Stimulated activated CD4-positive, alpha-beta T cell treated with anti-CD3 and anti-CD28 coated beads, Interleukin-1b, Interleukin-23, amount 100 ng/mL, for 48 hours (primary cell): ENCODE data around the gene NFKB1.
"Not testable (repeated sequence)": the region's sequence is repeated elsewhere in the genome, so short reads cannot be mapped to it uniquely, and the experiment has no call there.

ENCODE experiments used
- DNase-seq: peaks from one replicate; pipeline ENCODE4 v3.0.0-alpha.2; 2020

Gene NFKB1

GRCh38 chr4:102570211-102570610 is 69.1 kb downstream of the NFKB1 start:
- not testable (repeated sequence) for DNase-seq

GRCh38 chr4:102572452-102572851 is 71.3 kb downstream of the NFKB1 start:
- no peak for DNase-seq

DNA sequence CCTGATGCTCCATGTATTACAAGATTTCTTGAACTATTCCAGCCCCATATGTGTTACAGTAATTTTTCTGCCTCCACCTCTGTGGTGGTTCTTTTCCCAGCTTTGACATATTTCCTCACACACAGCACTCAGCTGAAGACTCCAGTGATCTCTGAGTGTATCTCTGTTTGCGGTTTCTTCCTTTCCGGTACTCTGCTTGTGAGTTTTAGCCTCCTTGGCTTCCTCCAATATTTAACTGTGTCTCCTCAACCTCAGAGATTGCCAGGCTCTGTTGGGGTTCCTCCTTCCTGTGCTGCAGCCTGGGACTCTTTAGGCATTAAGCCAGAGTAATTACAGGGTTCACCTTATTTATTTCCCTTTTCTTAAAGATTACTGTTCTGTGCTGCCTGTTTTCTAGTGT is 73.2 kb downstream of the NFKB1 start:
- no peak for DNase-seq

GRCh38 chr4:102575369-102576129 is 74.4 kb downstream of the NFKB1 start:
- DNase-seq = no peak

GRCh38 chr4:102578270-102578669 is 77.1 kb downstream of the NFKB1 start:
- no peak for DNase-seq

- no peak for DNase-seq
Observed at GRCh38 chr4:102578819-102579218, 77.7 kb downstream of the NFKB1 start.

DNA sequence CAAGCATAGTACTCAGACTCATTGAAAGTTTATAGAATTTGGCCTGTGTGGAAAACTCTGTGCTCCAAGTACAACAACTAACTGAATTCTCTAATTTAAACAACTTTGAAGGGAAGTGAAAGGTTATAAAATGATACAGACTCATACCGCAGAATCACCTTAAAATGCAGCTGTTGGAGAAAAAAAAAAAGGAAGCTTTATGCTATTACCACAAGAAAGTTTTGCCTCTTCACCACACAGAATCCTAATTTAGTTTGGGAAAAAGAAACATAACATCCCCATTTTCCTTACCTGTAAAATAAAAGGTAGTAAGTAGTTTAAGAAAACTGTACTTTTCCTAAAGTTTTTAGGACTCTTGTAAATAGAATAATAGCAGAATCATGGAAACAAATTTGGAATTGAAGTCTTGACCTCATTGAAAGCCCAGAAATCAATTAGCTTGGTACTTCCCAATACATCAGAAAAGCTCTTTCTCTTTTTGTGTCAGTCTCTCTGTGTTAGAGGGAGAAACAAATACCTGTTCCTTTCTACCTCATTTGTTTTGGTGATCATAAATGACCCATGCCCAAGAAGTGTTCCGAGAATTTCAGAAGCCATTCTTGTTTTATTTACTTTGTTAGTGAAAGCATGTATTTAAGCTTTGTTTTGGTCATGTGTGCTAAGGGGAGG is 78.8 kb downstream of the NFKB1 start:
- DNase-seq = no peak

- DNase-seq = peak; percentile 12
Observed at GRCh38 chr4:102580463-102580842, 79.3 kb downstream of the NFKB1 start.

GRCh38 chr4:102584091-102584490 is 82.9 kb downstream of the NFKB1 start:
- DNase-seq = no peak

GRCh38 chr4:102585329-102585728 is 84.2 kb downstream of the NFKB1 start:
- DNase-seq = peak; percentile 44

GRCh38 chr4:102586002-102586643 is 85.0 kb downstream of the NFKB1 start:
- DNase-seq = no peak

DNA sequence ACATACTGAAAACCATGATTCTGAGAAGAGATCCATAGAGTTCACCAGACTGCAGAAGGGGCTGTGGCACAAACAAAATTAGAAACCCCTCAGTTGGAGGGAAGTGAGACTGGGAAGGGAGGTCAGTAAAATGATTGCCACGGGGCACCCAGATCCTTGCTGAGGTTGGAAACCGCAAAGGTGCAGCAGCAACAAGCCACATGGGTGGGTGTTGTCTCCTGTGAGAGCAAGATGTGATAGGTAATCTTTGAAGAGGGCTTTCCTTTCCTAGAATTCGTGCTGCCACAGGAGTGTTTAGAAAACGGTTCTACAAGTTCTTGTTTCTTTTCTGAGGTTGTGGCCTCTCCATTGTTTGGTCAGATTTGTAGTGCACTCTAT is 85.5 kb downstream of the NFKB1 start:
- DNase-seq = peak; percentile 32

- no peak for DNase-seq
Observed at GRCh38 chr4:102589743-102590142, 88.6 kb downstream of the NFKB1 start.

DNA sequence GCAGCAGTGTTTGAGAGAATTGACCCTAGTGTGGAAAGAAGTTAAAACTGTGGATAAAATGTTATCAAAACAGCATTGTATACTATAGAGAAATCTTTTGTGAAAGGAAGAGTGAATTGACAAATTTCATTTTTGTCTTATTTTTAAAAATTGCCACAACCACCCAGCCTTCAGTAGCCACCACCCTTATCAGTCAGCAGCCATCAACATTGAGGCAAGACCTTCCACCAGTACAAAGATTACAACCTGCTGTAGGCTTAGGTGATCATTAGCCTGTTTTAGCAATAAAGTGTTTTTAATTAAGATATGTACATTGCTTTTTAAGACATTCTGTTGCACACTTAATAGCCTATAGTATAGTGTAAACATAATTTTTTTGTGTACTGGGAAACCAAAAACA is 91.1 kb downstream of the NFKB1 start:
- no peak for DNase-seq

GRCh38 chr4:102593147-102593546 is 92.0 kb downstream of the NFKB1 start:
- DNase-seq = no peak

DNA sequence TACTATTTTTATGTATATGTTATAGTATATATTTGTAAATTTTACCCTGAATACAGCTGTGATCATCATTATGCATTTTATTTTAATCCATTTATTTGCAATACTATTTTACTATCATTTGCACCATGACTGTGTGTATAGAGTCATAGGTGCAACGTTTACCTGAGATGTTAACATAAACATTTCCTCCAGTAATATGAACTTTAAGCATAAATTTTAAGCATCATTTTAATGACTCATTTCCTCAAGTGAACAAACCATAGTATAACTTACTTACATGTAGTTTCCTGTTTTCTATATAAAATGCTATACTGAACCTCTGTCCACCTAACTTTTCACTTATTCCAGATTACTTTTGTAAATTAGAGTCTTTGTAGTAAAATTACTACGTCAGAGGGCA is 92.8 kb downstream of the NFKB1 start:
- DNase-seq = no peak

GRCh38 chr4:102596532-102596931 is 95.4 kb downstream of the NFKB1 start:
- no peak for DNase-seq

- DNase-seq = no peak
Observed at GRCh38 chr4:102598086-102598761, 97.1 kb downstream of the NFKB1 start.

GRCh38 chr4:102598762-102599374 is 97.7 kb downstream of the NFKB1 start:
- no peak for DNase-seq

- DNase-seq = no peak
Observed at GRCh38 chr4:102599455-102599854, 98.3 kb downstream of the NFKB1 start.

DNA sequence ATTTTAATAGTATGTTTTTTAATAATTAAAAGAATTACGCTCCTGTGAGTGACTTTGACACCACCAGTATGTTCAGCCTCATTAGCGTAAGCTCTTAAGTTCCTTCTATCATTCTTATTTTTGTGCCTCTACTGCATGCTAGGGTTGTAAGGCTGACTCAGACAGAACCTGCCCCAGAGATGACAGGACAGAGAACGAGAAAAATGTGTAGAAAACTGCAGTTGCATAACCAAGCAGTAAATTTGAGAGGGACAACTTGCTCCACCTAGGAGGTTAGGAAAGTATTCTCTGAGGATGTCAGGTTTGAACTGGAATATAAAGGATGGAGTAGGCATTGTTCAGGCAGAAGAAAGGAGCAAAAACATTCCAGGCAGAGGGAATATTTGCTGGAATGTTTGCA is 98.7 kb downstream of the NFKB1 start:
- DNase-seq = no peak

- DNase-seq = no peak
Observed at GRCh38 chr4:102600689-102601088, 99.5 kb downstream of the NFKB1 start.

DNA sequence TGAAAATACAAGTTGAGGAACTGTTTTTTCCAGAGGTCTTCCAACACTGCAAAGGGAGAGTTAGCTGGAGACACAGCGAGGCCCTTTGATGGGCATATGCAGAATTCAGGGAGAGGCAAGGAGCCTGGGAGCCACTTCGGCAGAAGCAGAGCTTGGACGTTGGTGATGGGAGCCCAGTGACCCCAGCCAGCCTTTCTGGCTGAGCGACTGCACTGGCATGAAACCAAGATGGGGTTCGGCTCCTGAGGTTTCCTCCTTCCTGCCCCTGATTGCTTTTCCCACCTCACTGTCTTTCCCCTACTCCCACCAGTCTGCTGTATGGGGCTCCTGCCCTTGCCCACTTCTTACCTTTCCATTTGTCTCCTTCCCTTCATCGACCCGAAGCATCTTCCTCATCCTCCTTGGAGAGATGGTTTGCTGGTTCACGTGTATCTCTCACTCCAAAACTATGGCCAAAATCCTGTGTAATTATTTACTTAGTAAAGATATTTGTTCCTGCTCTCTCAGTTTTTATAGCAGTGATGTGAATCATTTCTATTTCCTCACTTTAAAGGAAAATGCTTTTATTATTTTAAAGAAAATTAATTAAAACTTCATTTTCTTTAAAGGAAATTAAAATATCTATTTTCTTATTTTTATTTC is 100.5 kb downstream of the NFKB1 start:
- no peak for DNase-seq
